Liver (tissue), 3 donors: ENCODE measurements around the gene FARS2.

Experiments used
- CTCF ChIP-seq: fragments of 150-350 bp; IDR thresholded peaks from 2 replicates; pipeline ENCODE4 v1.5.1; 2017; ENCODE audit warnings: improper control_type of control experiment, low read depth, low read length; ENCODE audit not compliant: missing input control
- MAX ChIP-seq: IDR thresholded peaks from 2 replicates; pipeline ENCODE4 v1.6.1; 2016; ENCODE audit warnings: antibody characterized with exemption
- RXRA ChIP-seq, 2 donors: IDR thresholded peaks; 2 replicates each; pipeline ENCODE4 v1.6.1; 2017 to 2018; ENCODE audit warnings: antibody characterized with exemption in 2 of 2, mild to moderate bottlenecking in 1 of 2
- SP1 ChIP-seq: IDR thresholded peaks from 2 replicates; pipeline ENCODE4 v1.6.1; 2018; ENCODE audit warnings: antibody characterized with exemption, mild to moderate bottlenecking
- TAF1 ChIP-seq: conservative IDR thresholded peaks from 2 replicates; pipeline ENCODE4 v1.6.1; 2016; ENCODE audit warnings: antibody characterized with exemption, mild to moderate bottlenecking
- donor health status: healthy.
- donor health status: healthy.

GRCh38 chr6:5481033-5481432 is 219.7 kb downstream of the FARS2 start:
- TF ChIP-seq RXRA (IDR thresholded peaks at IDR 0.05) (no peak), MAX (no peak), CTCF (no peak), SP1 (no peak), TAF1 (no peak)
